Cardiac fibroblast (primary cell): ENCODE measurements around the gene FUT4.
"Not testable (repeated sequence)": the region's sequence is repeated elsewhere in the genome, so short reads cannot be mapped to it uniquely, and the experiment has no call there.

ENCODE experiments used
- DNase-seq, 2 donors: peaks; one replicate each; pipeline versions ENCODE4 v3.0.0 to v3.0.0-alpha.2; 2010; ENCODE audit warnings: low read depth in 2 of 2
- H3K4me3 ChIP-seq, 2 donors: replicated peaks in 1 of 2; 1 replicate in 1 of 2; 2 replicates in 1 of 2; pipeline ENCODE4 v1.5.1; 2011; ENCODE audit warnings: low read depth in 2 of 2, low read length in 2 of 2, mild to moderate bottlenecking in 2 of 2, moderate library complexity in 1 of 2
- TF ChIP-seq, protein P1 (sequence below): IDR thresholded peaks from one replicate; pipeline ENCODE4 v1.5.1; 2011; ENCODE audit warnings: low read depth, mild to moderate bottlenecking, low read length, inconsistent platforms

Gene FUT4

DNA sequence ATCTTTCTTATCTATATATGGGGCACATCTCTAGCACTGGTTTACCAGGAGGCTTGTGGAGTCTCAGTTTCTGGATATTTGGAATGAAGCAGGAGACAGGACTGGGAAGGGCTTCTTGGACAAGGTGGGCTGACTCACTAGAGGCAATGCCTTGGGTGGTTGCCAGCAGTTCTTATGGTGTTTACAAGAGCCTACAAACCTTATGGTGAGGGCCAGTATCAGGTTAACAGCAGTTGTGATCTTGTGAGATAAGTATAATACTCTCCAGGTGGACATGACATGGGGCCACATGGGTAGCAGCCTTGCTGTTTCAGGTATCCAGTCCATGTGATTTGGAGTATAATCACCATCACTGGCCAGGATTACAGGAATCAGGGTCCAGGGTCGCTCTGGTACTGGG is 10.2 kb downstream of the FUT4 start:
- H3K4me3 ChIP-seq: no peak overlapping the region
- TF ChIP-seq, protein P1, sequence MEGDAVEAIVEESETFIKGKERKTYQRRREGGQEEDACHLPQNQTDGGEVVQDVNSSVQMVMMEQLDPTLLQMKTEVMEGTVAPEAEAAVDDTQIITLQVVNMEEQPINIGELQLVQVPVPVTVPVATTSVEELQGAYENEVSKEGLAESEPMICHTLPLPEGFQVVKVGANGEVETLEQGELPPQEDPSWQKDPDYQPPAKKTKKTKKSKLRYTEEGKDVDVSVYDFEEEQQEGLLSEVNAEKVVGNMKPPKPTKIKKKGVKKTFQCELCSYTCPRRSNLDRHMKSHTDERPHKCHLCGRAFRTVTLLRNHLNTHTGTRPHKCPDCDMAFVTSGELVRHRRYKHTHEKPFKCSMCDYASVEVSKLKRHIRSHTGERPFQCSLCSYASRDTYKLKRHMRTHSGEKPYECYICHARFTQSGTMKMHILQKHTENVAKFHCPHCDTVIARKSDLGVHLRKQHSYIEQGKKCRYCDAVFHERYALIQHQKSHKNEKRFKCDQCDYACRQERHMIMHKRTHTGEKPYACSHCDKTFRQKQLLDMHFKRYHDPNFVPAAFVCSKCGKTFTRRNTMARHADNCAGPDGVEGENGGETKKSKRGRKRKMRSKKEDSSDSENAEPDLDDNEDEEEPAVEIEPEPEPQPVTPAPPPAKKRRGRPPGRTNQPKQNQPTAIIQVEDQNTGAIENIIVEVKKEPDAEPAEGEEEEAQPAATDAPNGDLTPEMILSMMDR: no peak
- DNase-seq: peak in 1 of 2 donors; percentile 75

DNA sequence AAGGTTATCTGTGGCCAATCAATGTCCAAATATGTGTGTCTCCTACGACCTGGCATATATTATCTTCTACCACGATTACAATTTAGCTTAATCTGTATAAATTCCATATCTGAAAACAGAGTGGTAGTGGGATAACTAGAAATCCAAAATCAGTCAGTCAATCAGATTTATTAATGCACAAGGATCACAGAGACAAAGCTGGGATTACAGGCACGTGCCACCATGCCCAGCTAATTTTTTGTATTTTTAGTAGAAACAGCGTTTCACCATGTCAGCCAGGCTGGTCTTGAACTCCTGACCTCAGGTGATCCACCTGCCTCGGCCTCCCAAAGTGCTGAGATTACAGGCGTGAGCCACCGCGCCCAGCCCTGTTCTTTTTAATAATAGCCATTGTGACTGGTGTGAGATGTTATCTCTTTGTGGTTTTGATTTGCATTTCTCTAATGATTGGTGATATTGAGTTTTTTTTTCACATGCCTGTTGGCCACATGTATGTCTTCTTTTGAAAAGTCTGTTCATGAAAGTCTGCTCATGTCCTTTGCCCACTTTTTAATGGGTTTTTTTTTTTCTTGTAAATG is 12.1 kb downstream of the FUT4 start:
- not testable (repeated sequence) for DNase-seq, H3K4me3 ChIP-seq

DNA sequence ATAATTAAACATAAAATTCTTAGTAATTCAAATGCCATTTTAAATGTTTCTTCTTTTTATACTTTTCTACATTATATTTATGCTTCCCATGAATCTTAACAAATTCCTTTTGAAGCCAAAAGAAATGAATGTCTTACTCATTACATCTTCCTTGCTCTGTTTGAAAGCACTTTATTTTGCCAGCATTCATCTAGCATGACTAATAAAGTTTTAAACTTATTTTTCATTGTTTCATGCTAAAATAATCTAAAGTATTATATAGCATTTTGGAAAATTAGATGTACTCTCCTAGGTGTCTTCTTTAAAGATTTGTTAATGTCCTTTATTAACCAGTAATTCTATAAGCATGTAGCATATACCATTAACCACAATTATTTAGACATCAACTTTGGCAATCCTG is 13.7 kb downstream of the FUT4 start:
- no peak overlapping the region for H3K4me3 ChIP-seq
- TF ChIP-seq, protein P1: no peak
- peak in 1 of 2 donors; percentile 60 for DNase-seq

DNA sequence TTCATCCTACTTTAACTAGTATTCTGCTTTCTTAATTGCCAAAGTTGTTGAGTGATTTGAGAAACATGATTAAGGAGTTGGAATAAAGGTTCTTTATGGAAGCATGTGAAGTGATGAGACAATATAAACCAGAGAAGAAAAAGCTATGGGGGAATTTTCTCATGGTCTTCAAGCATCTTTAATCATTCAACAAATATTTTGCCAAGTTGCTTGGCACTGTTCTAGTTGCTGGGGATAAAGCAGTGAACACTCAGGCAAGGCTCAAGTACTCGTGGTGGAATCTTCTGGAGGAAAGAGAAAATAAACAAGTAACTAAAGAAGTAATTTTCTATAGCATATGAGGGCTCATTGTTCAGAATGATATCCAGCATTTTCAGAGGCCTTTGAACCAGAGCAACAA is 14.3 kb downstream of the FUT4 start:
- TF ChIP-seq, protein P1: no peak
- DNase-seq: peak in 1 of 2 donors; percentile 42
- no peak overlapping the region for H3K4me3 ChIP-seq

DNA sequence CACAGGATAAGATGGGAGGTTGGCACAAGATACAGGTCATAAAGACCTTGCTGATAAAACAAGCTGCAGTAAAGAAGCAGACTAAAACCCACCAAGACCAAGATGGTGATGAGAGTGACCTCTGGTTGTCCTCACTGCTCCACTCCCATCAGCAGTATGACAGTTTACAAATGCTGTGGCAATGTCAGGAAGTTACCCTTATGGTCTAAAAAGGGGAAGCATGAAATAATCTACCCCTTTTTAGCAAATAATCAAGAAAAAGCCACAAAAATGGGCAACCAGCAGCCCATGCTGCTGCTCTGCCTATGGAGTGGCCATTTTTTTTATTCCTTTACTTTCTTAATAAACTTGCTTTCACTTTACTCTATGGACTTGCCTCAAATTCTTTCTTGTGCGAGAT is 14.7 kb downstream of the FUT4 start:
- DNase-seq: no peak
- TF ChIP-seq, protein P1: no peak
- H3K4me3 ChIP-seq: no peak overlapping the region

DNA sequence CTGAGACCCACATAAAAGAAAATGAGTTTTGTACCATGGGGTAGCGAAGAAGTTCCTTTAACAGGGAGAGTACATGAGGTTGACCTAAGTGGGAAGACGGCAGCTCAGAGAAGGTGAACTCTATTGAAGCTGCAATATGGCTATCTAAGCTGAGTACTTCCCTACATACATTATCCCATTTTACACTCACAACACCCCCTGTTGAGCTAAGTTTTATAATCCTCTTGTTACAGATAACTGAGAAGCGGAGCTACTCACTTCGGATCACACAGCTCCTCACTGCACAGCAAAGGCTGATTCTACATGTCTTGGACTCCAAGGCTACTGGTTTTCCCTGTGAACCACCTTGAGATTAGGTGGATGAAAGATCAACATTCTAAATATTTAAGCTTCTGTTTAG is 15.2 kb downstream of the FUT4 start:
- no peak overlapping the region for H3K4me3 ChIP-seq
- no peak for DNase-seq
- TF ChIP-seq, protein P1: no peak

DNA sequence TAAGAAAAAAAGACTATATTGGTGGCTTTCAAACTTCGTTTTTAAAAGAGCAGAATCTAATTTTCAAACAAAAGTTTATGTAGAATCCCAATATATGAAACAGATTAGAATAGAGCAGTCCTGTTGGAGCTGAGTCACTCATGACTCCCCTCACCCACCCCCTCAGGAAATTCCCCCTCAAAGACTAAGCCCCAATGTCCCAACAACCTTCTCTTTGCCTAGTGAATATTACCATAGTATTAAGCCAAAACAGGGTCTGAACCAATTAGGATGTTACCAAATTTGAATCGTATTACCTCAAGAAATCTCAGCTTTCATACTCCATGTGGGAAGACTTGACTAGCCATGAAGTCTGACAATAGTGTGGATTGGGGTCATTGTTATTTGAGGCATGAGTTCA is 15.6 kb downstream of the FUT4 start:
- H3K4me3 ChIP-seq: no peak overlapping the region
- TF ChIP-seq, protein P1: no peak
- DNase-seq: no peak
